HepG2 (cell line): ENCODE measurements around the gene ITGB5. TPM values are rescaled to one million over a fixed set of nuclear protein-coding genes. Genes with fewer than 3 reads are reported as not detected.

Experiments
- ADNP ChIP-seq: sonication (generic); formaldehyde crosslinking; IDR thresholded peaks from 2 replicates; pipeline ENCODE4 v1.4.0; 2020; ENCODE audit warnings: missing genetic modification reagents
- HDAC1 ChIP-seq: sonication (generic); formaldehyde crosslinking; IDR thresholded peaks from 2 replicates; pipeline ENCODE4 v1.5.1; 2020; ENCODE audit warnings: mild to moderate bottlenecking, missing genetic modification reagents
- HES4 ChIP-seq: sonication (generic); formaldehyde crosslinking; IDR thresholded peaks from 2 replicates; pipeline ENCODE4 v1.9.0; 2021; ENCODE audit warnings: mild to moderate bottlenecking, missing genetic modification reagents, borderline replicate concordance
- PAF1 ChIP-seq: IDR thresholded peaks from 2 replicates; pipeline ENCODE4 v1.6.1; 2016; ENCODE audit warnings: missing genetic modification reagents, missing compliant biosample characterization
- SNAPC5 ChIP-seq: sonication (generic); formaldehyde crosslinking; IDR thresholded peaks from 2 replicates; pipeline ENCODE4 v1.8.1; 2023; ENCODE audit warnings: mild to moderate bottlenecking, missing genetic modification reagents, borderline replicate concordance
- SP2 ChIP-seq: sonication (generic); formaldehyde crosslinking; IDR thresholded peaks from 2 replicates; pipeline ENCODE4 v1.5.1; 2020; ENCODE audit warnings: mild to moderate bottlenecking, missing genetic modification reagents
- ZFP82 ChIP-seq: sonication (generic); formaldehyde crosslinking; IDR thresholded peaks from 2 replicates; pipeline ENCODE4 v1.5.1; 2020; ENCODE audit warnings: mild to moderate bottlenecking, missing genetic modification reagents, borderline replicate concordance
- ZFY ChIP-seq: sonication (generic); formaldehyde crosslinking; IDR thresholded peaks from 2 replicates; pipeline ENCODE4 v1.4.0; 2020; ENCODE audit warnings: missing genetic modification reagents
- ZNF318 ChIP-seq: sonication (generic); formaldehyde crosslinking; IDR thresholded peaks from 2 replicates; pipeline ENCODE4 v1.4.0; 2020; ENCODE audit warnings: mild to moderate bottlenecking, missing genetic modification reagents
- ZNF547 ChIP-seq: sonication (generic); formaldehyde crosslinking; IDR thresholded peaks from 2 replicates; pipeline ENCODE4 v1.5.1; 2020; ENCODE audit warnings: mild to moderate bottlenecking, missing genetic modification reagents
- ZNF687 ChIP-seq: sonication (generic); formaldehyde crosslinking; IDR thresholded peaks from 2 replicates; pipeline ENCODE4 v1.5.1; 2020; ENCODE audit warnings: mild to moderate bottlenecking, missing genetic modification reagents, moderate library complexity
- ZSCAN22 ChIP-seq: sonication (generic); formaldehyde crosslinking; IDR thresholded peaks from 2 replicates; pipeline ENCODE4 v1.4.0; 2020; ENCODE audit warnings: mild to moderate bottlenecking, missing genetic modification reagents
- polyA plus RNA-seq, 8 experiments: library from polyadenylated mRNA; depleted of rRNA in 3 of 8; stranded (reverse) in 7 of 8; unstranded in 1 of 8; fragments of >200 nt; fragmentation: Illumina TruSeq in 4 of 8; extraction: Trizol in 4 of 8; gene quantifications; 2 replicates each; pipeline versions ENCODE4 v1.2.1 to v1.2.3, GENCODE V29; 2011 to 2016; ENCODE audit warnings: low read depth in 4 of 8, missing spikeins in 1 of 8, mixed read lengths in 1 of 8; ENCODE audit not compliant: insufficient read depth in 1 of 8
- total RNA-seq, 5 experiments: library from RNA; depleted of rRNA; stranded (reverse); fragments of >200 nt; fragmentation: Illumina TruSeq; extraction: Trizol; gene quantifications; 2 replicates each; pipeline ENCODE4 v1.2.3, GENCODE V29; 2016; ENCODE audit warnings: low read depth in 1 of 5
- TF ChIP-seq, protein P1 (sequence below): sonication (generic); formaldehyde crosslinking; IDR thresholded peaks from 2 replicates; pipeline ENCODE4 v1.4.0; 2020; ENCODE audit warnings: missing genetic modification reagents, borderline replicate concordance
- TF ChIP-seq, protein P2 (sequence below): sonication (generic); formaldehyde crosslinking; IDR thresholded peaks from 2 replicates; pipeline ENCODE4 v1.8.1; 2023; ENCODE audit warnings: mild to moderate bottlenecking, moderate library complexity, missing genetic modification reagents

The ITGB5 gene
- total and polyA plus RNA-seq, 2 of the 13 experiments (the other 11 are each of a cell fraction or from before 2014, with no cell fraction given) = 74.1 to 343 TPM

DNA sequence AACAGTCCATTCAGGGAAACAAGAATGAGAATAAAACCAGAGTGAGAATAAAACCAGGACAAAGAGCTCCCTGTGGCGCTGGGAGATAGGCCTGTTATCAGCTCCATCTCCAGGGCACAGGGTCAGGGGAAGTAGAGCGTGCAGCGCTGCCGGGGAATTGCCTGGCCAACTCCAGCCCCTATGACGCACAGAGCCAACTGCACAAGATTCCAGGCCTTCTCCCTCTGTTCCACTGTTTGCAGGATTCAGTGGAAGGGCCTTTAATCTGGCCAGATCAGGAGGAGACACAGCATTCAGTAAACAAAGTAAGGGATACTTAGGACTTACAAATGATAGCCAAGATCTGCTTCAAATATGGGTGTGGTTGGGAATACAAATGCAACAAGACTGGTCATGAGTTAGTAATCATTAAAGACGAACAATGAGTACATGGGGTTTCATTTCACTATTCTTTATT, 49.4 kb downstream of the ITGB5 start (continued):
- TF ChIP-seq, protein P1, sequence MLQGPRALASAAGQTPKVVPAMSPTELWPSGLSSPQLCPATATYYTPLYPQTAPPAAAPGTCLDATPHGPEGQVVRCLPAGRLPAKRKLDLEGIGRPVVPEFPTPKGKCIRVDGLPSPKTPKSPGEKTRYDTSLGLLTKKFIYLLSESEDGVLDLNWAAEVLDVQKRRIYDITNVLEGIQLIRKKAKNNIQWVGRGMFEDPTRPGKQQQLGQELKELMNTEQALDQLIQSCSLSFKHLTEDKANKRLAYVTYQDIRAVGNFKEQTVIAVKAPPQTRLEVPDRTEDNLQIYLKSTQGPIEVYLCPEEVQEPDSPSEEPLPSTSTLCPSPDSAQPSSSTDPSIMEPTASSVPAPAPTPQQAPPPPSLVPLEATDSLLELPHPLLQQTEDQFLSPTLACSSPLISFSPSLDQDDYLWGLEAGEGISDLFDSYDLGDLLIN (CRISPR knock-in tag) = no peak
- no peak for TF ChIP-seq SP2 (CRISPR knock-in tag)
- TF ChIP-seq PAF1 (CRISPR knock-in tag) = no peak
- TF ChIP-seq, protein P2, sequence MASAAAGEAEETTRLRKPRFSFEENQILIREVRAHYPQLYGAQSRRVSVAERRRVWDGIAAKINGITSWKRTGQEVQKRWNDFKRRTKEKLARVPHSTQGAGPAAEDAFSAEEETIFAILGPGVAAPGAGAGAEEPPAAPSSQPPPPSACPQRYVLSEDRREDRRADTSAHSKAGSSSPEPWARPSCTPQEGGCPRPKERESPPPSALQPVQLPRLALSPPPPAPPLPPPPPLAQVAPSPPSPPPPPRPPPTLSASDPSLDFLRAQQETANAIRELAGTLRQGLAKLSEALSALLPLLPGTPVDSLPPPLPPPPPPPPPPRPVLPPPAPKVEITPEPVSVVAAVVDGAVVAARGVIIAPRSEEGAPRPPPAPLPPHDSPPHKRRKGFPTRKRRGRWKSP (CRISPR knock-in tag) = no peak
- TF ChIP-seq ZFY = peak; percentile 62
- no peak for TF ChIP-seq ZSCAN22 (CRISPR knock-in tag)
- no peak for TF ChIP-seq SNAPC5 (CRISPR knock-in tag)
- no peak for TF ChIP-seq ZFP82 (CRISPR knock-in tag)
- TF ChIP-seq HES4 = no peak
- TF ChIP-seq ZNF318 (CRISPR knock-in tag) = no peak
- peak; percentile 71 for TF ChIP-seq HDAC1 (CRISPR knock-in tag)
- no peak for TF ChIP-seq ADNP (CRISPR knock-in tag)
- 0 out of 2 replicates have a peak, but pooled peaks have one; percentile 44 for TF ChIP-seq ZNF547 (CRISPR knock-in tag)
- TF ChIP-seq ZNF687 = peak; percentile 97
